GM18951 (cell line): Measurements from ENCODE around the gene ADISSP.

Source experiments
- POLR2A ChIP-seq: IDR thresholded peaks from 4 replicates; pipeline ENCODE4 v1.6.1; 2011; ENCODE audit warnings: mild to moderate bottlenecking; ENCODE audit not compliant: insufficient read length, insufficient read depth; ENCODE audit errors: extremely low read depth
- in situ Hi-C: fragments of 300-500 bp; cut with MboI; formaldehyde crosslinking; loops from one replicate; pipeline ENCODE4 v1.12.0; 2022; ENCODE audit warnings: low sequenced_read_pairs, mixed read lengths, inconsistent platforms; ENCODE audit not compliant: unreplicated experiment

ADISSP gene

DNA sequence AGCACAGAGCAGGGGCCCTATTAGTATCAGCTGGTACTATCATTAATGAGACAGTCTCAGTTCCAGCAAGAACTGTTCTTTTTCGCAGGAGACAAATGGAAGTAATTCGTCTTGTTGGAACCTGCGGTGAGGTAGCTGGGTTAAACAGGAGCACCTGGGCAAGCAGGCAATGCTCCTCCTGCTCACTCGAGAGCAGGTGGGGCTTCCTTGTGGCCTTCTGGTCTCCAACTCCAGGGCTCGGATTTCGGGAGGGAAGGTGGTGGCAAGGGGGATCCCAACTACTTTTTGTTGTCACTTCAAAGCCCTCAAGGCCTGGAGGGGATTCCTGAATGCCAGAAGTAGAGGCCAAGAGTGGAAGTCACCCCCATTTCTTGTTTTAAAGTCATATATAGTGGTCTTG is 15.0 kb upstream of the ADISSP start:
- in situ Hi-C loops, result no loop called here

DNA sequence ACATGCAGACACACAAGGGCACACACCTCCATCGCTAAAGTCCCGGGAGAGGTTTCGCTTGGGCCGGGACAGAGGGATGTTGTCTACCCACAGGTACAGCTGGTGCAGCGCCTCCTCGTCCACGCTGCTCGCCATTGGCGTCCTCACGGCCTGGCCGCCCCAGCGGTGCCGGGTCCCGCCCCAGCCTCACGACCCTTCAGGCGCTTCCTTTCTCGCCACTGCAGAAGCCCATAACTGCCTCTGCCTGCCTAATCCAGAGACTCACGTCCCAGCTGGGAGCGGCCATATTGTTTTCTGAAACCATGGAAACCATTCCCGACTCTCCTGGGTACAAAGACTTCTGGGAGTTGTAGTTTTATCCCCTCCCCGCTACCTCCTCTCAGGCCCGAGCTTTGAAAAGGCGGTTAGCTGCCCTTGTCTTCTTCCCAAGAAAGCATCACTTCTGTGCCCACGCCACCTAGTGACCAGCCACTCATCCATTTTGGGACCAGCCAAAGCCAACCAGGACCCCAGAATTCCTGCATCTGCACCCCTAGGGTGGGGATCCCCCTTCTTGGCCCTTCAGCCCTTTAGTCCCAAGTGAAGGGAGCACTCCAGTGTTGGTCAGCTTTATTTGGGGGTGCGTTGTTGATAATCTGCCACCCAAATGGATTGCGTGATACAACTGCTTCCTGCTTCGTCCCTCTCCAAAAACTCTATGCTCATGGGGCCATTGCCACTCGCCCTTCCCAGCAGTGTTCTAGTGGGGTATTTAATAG is 13.8 kb upstream of the ADISSP start, which contains the start of gene SPEF1:
SPEF1 (minus strand) TSS at position 296 of the 758 bp plus-strand sequence; CDS start at position 135, 161 bp downstream.
- in situ Hi-C loops, result no loop called here
- TF ChIP-seq POLR2A, result no peak

More for the DNA sequence above, 15.0 kb upstream of the ADISSP start:
- TF ChIP-seq POLR2A, result no peak

DNA sequence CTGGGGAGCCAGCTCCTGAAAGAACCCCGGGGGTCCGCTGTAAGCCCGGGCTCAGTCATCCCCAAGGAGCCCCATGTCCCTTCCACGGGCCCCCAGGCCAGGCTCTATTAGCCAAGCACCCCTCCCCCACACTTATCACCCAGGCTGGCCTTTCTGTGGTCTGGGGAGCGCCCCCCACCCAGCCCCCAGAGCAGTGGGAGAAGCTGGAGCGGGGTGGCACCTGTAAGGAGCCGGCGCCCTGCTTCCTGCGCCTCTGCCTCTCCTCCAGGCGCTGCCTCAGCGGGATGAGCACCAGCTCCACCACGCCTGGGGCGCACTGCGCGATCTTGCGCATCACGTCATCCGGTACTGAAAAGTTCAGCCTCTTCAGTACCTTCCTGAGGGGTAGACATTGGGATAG is 11.4 kb upstream of the ADISSP start:
- in situ Hi-C loops, result no loop called here
- TF ChIP-seq POLR2A, result no peak

DNA sequence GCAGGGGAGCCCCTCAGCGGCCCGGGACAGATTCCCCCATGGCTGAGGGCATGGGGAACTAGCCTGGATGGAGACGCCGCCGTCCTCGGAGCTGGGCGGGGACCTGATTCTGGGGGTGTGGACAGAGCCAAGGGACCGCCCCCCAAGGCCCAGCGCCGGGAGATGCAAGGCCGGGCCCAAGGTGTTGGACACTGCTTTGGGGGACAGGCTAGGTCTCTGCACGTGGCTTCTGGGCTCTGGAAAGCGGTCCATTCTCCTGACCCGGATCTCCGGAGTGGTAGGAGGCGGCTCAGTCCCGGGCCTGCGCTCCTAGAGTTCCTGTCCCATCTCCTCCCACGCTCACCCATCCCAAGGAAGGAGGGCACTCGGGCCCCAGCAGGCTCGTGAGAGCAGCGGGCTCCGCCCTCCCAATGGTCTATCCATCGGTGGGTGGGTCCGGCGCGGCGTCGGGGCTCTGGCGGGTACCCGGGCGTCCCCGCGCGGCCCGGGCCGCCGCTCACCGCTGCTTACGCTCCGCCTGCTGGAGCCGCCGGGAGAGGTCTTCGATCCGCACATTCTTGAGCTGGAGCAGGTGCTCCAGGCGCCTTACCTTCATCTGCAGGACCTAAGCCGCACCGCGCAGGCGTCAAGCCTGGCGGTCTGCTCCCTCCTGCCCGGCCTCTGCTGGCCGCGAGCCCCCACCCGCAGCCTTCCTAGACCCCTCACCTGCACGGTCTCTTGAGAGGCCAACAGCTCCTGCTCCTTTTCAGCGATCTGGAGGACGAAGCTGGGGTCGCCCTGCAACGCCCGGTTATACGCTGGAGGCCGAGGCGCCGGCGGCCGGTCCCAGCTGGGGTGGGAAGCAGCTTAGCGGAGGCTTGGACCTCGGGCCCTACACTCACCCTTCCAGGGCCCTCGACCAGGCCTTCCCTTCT is 10.4 kb upstream of the ADISSP start:
- in situ Hi-C loops, result no loop called here
- no peak for TF ChIP-seq POLR2A

DNA sequence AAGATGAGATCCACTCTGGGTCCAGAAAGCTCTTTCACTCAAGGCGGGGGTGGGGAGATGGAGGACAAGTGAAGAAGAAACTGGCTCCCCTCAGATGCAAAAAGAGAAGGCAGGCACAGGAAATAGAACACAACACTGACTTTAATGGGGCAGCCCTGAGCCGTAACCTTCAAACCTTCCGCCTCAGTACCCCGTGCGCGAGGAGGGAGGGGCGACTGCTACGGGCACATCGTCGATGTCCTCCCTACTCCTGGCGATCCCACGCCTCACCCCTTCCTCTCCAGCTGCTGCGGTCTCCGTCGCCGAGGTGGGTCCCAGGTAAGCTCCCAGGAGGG is 9.8 kb upstream of the ADISSP start:
- in situ Hi-C loops, result no loop called here

DNA sequence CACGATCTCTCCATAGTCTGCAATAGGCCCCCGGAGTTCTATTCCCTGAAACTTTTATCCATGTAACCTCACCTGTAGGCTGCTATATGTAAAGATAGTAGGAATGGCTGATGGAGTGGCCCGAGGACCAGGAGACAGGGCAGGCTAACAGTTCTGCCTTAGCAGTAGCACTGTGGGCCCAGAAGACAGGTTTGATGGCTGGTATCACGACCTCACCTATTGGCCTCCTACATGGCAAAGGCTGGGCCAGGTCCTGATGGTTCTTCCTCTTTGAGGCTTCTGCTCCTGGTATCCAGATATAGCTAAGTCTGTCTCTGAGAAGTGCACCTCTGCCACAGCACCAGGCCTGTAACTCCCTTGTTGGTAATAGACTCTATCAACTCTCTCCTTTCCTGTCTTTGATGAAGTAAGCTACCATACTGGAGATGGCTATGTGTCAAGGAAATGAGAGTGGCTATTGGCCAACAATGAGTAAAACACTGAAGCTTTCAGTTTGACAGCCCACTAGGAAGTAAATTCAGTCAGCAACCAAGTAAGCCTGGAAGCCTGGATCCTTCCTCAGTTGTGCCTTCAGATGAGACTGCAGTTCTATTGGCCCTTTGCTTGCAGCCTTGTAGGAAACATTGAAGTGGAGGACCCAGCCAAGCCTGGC is 8.0 kb upstream of the ADISSP start:
- in situ Hi-C loops, result no loop called here
- TF ChIP-seq POLR2A, result no peak

More for the DNA sequence above, 9.8 kb upstream of the ADISSP start:
- no peak for TF ChIP-seq POLR2A

DNA sequence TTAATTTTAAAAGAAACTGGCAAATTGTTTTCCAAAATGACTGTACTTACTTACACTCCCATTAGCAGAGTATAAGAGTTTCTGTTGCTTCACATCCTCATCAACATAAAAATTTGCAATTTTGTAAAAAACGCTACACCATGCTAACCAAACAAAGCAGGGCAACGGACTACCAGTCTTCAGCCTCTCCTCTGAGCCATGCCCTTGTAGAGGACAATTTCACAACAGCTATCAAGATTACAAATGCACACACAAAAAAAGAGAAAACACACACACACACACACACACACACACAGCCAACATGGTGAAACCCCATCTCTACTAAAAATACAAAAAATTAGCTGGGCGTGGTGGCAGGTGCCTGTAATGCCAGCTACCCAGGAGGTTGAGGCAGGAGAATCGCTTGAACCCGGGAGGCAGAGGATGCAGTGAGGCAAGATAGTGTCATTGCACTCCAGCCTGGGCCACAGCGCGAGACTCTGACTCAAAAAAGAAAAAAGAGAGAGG is 4.1 kb upstream of the ADISSP start:
- in situ Hi-C loops, result no loop called here

DNA sequence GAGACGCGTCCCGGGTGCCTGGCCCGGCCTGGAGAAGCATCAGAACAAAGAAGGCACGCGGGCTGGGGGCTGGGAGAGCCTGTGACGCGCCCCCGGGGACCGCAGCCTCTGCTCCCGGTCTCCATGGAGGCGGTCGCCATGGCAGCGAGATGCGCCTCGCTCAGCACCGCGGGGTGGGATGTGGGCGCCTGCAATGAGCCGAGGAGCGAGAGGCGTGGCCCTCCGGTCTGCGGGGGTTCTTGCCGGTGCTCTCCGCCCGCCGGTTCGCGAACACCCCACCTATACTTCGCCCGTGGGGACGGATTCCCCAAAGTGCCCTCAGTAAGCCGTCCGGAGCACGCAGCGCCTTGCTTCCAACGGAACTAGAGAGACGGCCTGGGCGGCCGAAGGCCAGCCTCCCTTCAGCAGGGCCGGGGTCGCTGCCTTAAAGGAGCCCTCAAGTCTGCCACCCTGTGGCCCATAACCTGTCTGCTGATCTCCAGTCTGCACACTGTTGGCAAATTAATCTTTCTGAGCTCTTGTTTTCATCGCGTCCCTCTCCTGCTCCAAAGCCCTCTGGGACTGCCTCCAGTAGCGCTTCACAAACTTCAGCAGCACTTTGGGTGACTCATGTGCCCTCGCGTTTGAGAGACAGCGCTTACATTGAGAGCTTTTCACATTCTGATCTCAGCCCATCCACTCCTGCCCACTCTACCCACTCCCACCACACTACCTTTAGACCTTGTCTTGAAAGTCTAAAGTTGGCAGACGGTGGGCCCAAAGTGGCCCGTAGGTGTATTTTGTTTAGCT is 983 bp upstream of the ADISSP start:
- TF ChIP-seq POLR2A, result no peak
- in situ Hi-C loops, result no loop called here

More for the DNA sequence above, 4.1 kb upstream of the ADISSP start:
- no peak for TF ChIP-seq POLR2A

DNA sequence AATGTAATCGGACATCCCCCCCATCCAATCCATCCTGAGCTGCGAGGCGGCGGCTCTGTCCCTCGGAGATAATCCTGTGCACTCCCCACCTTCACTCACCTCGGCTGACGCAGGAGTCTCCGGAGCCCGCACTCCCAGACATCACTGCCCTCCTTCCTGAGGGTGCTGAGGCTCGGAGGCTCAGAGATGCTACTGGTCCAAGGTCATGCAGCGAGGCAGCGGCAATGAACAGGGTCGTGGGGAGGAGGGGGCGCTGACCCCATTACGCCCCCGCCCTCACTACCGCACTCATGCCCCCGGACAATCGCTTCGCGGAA is 485 bp downstream of the ADISSP start:
- no peak for TF ChIP-seq POLR2A
- in situ Hi-C loops, result no loop called here

DNA sequence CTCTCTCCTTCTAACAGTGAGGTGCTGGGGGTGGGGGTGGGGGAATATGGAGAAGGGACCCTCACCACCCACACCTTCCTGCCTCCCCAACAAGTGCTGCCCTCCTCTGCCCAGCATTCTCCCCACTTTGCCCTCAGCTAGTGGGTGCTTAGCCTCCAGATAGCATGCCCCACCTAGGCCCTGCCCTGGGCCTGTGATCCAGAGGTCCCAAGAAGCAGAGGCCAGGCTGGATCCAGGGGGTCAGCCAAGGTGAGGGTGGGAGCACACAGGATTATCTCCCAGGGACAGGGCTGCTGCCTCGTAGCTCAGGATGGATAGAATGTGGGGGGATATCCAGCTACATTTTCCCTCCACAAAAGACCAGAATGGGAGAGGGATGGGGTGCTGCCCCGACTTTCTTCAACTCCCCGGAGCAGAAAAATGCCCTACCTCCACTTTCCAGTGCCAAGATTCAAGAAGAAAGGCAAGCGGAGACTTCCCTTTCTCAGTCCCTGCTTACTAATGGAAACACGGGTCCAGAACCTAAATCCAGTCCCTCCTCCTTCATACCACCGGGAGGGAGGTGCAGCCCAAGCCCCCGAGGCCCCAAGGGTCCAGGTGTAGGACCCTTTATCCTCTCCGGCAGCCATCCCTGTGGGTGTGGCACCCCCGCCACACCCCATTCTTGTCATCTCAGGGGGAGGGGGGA is 987 bp downstream of the ADISSP start:
- in situ Hi-C loops, result no loop called here
- TF ChIP-seq POLR2A, result no peak

DNA sequence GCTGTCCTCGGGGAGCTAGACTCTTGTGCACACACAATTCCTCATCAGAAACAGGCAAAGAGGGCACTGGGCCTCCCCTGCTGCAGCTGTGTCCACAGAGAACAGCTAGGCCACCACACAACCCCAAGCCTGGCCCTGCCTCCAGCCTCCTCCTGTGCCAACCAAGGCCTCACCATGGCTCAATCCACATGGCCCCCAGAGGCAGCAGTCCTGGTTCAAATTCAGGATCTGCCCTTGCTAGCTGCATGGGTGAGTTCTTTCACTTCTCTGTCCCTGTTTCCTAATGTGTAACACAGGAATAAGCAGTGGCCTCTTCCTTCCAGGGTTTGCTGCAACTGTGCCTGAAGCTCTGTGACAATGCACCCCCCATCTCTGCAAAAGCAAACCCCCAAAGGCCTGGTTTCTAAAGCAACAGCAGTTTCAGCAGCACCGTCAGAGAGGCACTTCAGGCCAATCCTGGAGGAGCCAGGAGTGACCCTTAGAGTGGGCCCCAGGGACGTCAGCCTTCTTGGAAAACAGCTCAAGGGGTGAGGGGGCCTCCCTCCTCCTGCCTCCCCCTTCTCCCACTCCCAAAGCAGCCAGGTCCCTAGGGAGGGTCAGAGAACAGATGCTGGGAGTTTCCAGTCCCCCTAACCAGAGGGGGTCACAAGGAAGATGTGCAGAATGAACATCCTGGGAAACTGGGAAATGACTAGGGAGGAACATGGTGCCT is 2.2 kb downstream of the ADISSP start:
- in situ Hi-C loops, result no loop called here
- no peak for TF ChIP-seq POLR2A

DNA sequence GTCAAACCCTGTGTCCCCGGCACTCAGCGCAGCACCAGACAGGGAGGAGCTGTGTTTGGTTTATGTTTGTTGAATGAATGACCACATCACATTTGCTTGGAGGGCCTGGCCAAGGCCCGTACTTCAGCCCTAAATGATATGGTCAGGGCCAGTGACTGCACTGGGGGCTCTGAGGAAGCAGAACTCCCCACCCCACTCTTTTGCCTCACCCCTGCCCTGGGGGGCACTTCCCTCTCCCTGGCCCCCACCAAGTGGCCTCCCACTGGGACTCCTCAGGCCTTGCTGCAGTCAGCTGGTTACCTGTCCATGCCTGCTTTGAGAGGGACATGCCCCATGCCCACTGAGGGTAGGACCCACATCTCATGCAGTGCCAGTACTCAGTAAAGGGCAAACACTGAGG is 2.9 kb downstream of the ADISSP start:
- TF ChIP-seq POLR2A, result no peak
- in situ Hi-C loops, result no loop called here
